ENCODE results near the gene CDH11.

The CDH11 gene

GRCh38 chr16:65124212-65124548 is 2.3 kb upstream of the CDH11 start:
- H3K4me1 ChIP-seq (ENCODE audit: control insufficient read depth, insufficient read depth, low read length): peaks cover 3% of the 10 kb centered on the region
- H3K36me3 ChIP-seq (ENCODE audit: control insufficient read depth, insufficient read depth, low read length): no peaks in the 10 kb centered on the region
- peaks cover 68% of the 10 kb centered on the region for H3K27me3 ChIP-seq (ENCODE audit: control insufficient read depth, insufficient read depth, low read length)
- no peak overlapping the region for H3K9ac ChIP-seq (ENCODE audit: low read depth, low read length)
- H3K9me3 ChIP-seq (ENCODE audit: control insufficient read depth, insufficient read depth, low read length): no peaks in the 10 kb centered on the region
- H3K4me3 ChIP-seq (ENCODE audit: low read depth, low read length): peak overlapping the region; percentile 81

DNA sequence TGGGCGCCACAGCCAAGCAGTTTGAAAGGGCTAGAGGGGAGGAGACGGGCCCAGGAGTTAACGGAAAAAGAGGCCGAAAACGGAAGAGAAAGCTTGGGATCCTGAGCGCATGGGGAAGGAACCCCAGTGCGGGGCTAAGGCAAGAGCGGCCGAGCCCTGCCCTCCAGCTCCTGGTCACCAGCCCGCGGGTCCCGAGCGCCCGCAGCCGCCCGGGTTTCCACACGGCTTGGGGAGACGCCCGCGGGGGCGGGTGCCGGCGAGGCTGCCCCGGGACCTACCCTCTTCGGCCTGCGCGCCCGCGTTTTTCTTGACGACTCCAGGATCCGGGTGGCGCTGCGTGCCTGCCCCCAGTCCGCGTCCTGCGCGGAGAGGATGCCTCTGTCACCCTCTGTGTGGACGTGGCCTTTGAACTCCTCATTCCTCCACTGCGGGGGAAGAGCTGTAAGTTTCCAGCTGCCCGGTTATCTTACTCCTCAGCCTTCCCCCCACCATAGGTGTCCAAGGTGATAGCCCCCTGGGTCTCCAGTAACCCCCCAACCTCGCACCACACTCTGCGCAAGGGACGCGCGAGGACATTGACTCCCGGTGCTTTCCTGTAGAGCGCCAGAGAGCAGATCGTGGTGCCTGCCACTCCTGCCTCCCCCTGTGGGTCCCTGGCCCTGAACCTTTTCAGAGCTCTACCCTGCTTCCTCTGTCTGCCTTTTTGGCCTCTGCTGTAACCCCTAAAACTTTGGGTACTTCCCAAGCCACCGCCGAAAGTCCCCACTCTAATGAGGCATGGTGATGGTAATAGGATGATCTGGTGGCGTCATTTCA is 1.7 kb upstream of the CDH11 start:
- Histone ChIP-seq H3K4me3 (ENCODE audit: low read depth, low read length) (peak overlapping the region; percentile 81), H3K9ac (ENCODE audit: low read depth, low read length) (peak overlapping the region; percentile 60), H3K4me1 (ENCODE audit: control insufficient read depth, insufficient read depth, low read length) (peaks cover 3% of the 10 kb centered on the region), H3K9me3 (ENCODE audit: control insufficient read depth, insufficient read depth, low read length) (no peaks in the 10 kb centered on the region), H3K36me3 (ENCODE audit: control insufficient read depth, insufficient read depth, low read length) (no peaks in the 10 kb centered on the region), H3K27me3 (ENCODE audit: control insufficient read depth, insufficient read depth, low read length) (peaks cover 74% of the 10 kb centered on the region)

DNA sequence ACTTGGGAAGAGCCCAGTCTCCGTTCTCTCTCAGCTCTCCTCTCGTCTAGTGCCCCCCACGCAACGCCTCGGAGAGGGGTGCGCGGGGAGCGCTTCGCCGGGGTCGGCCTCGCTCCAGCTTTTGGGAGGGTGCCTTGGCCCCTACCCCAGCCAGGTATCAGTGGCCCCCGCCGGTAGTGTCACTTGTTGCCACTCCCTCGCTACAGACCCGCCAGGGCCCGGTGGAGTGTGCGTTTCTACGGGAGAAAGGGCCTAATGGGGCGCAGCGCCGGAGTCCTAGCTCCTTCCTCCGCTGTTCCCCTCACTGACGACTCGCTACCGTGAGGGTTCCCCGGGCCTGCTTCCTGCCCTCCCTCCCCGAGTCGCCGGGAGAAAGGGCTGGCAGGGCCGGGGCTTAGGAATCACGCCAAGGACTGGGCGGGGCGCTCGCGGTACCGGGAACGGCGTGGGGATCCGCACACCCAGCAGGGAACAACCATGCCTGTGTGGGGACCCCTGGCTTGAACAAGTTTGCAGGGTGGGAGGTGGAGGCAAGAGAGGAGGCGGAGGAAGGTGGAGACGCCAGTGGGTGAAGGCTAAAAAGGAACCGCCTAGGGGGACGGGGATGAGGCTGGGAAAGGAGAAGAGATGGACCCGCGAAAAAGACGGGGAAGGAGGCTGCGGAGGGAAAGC is 997 bp upstream of the CDH11 start:
- Histone ChIP-seq H3K27me3 (ENCODE audit: control insufficient read depth, insufficient read depth, low read length) (peaks cover 76% of the 10 kb centered on the region), H3K9ac (ENCODE audit: low read depth, low read length) (peak overlapping the region; percentile 60), H3K9me3 (ENCODE audit: control insufficient read depth, insufficient read depth, low read length) (no peaks in the 10 kb centered on the region), H3K4me1 (ENCODE audit: control insufficient read depth, insufficient read depth, low read length) (peaks cover 4% of the 10 kb centered on the region), H3K36me3 (ENCODE audit: control insufficient read depth, insufficient read depth, low read length) (no peaks in the 10 kb centered on the region), H3K4me3 (ENCODE audit: low read depth, low read length) (peak overlapping the region; percentile 81)

- peaks cover 68% of the 10 kb centered on the region for H3K27me3 ChIP-seq (ENCODE audit: control insufficient read depth, insufficient read depth, low read length)
- H3K9me3 ChIP-seq (ENCODE audit: control insufficient read depth, insufficient read depth, low read length): no peaks in the 10 kb centered on the region
- H3K9ac ChIP-seq (ENCODE audit: low read depth, low read length): no peak overlapping the region
- H3K36me3 ChIP-seq (ENCODE audit: control insufficient read depth, insufficient read depth, low read length): no peaks in the 10 kb centered on the region
- peaks cover 8% of the 10 kb centered on the region for H3K4me1 ChIP-seq (ENCODE audit: control insufficient read depth, insufficient read depth, low read length)
- peak overlapping the region; percentile 71 for H3K4me3 ChIP-seq (ENCODE audit: low read depth, low read length)
Measured at GRCh38 chr16:65120831-65121721, 787 bp downstream of the CDH11 start.

DNA sequence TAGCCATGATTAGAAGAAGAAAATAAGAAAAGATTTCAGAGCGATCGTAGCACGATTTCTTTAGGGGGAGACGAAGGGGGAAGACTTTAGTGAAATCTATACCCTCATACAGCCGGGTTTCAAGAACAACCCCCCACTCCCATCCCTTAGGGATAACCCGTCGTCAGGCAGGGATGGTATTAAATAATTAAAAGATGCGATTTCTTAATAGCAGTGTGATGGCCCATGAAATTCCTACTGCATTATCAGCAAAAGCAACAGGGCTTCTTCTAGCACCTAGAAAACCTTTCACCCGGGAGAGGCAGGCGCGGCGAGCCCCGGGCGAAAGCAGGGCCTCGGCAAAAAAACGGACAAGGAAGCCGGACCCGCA is 1.4 kb downstream of the CDH11 start:
- H3K4me1 ChIP-seq (ENCODE audit: control insufficient read depth, insufficient read depth, low read length): peaks cover 8% of the 10 kb centered on the region
- H3K9ac ChIP-seq (ENCODE audit: low read depth, low read length): no peak overlapping the region
- H3K27me3 ChIP-seq (ENCODE audit: control insufficient read depth, insufficient read depth, low read length): peaks cover 62% of the 10 kb centered on the region
- H3K4me3 ChIP-seq (ENCODE audit: low read depth, low read length): peak overlapping the region; percentile 71
- H3K36me3 ChIP-seq (ENCODE audit: control insufficient read depth, insufficient read depth, low read length): no peaks in the 10 kb centered on the region
- H3K9me3 ChIP-seq (ENCODE audit: control insufficient read depth, insufficient read depth, low read length): no peaks in the 10 kb centered on the region

DNA sequence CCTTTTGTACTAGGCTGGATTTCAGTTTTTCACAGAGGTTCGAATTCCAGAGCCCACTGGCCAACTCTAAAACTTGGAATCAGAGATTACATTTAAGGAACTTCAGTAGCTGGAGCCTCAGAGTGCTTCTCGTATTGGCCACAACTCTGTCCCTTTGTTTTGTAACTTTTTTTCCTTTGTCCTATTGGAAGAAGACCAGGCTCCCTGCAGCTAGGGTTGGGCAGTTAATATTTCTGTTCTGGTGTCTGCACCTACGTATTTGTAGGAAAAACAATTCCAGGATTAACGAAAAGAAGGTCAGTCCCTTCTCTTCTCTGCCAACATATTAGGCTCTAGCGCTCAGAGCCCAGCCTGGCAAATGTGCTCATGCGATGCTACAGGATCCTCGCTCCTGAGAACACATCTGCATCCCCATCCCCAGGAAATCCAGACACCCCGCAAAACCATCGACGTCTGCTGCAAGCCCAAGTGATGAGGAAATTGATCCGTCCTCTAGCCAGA is 1.9 kb downstream of the CDH11 start:
- peak overlapping the region; percentile 71 for H3K4me3 ChIP-seq (ENCODE audit: low read depth, low read length)
- H3K27me3 ChIP-seq (ENCODE audit: control insufficient read depth, insufficient read depth, low read length): peaks cover 57% of the 10 kb centered on the region

DNA sequence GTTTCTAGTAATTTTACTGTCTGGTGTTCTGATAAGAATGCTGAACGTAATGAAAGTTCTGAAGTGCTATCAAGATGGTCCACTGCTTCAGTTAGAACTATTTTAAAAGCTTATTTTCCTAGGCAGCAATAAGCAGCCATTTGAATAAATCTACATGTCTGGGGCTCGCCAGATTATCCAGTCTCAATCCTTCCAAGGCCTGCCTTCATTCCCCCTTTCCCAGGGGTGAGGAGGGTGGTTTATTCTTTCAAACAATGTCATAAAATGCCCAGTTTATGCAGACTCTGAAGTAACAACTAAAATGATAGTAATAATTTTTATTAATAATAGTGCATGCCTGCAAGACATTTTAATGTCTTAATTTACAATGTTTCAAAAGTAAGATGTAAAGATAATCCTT is 2.4 kb downstream of the CDH11 start:
- no peak overlapping the region for H3K9ac ChIP-seq (ENCODE audit: low read depth, low read length)
- H3K4me1 ChIP-seq (ENCODE audit: control insufficient read depth, insufficient read depth, low read length): peaks cover 8% of the 10 kb centered on the region
- no peaks in the 10 kb centered on the region for H3K36me3 ChIP-seq (ENCODE audit: control insufficient read depth, insufficient read depth, low read length)
- no peaks in the 10 kb centered on the region for H3K9me3 ChIP-seq (ENCODE audit: control insufficient read depth, insufficient read depth, low read length)
- H3K4me3 ChIP-seq (ENCODE audit: low read depth, low read length): no peak overlapping the region
- H3K27me3 ChIP-seq (ENCODE audit: control insufficient read depth, insufficient read depth, low read length): peaks cover 52% of the 10 kb centered on the region

More for the DNA sequence above, 1.9 kb downstream of the CDH11 start:
- no peak overlapping the region for H3K9ac ChIP-seq (ENCODE audit: low read depth, low read length)
- peaks cover 8% of the 10 kb centered on the region for H3K4me1 ChIP-seq (ENCODE audit: control insufficient read depth, insufficient read depth, low read length)
- no peaks in the 10 kb centered on the region for H3K9me3 ChIP-seq (ENCODE audit: control insufficient read depth, insufficient read depth, low read length)
- H3K36me3 ChIP-seq (ENCODE audit: control insufficient read depth, insufficient read depth, low read length): no peaks in the 10 kb centered on the region

- no peak overlapping the region for H3K4me3 ChIP-seq (ENCODE audit: low read depth, low read length)
- H3K4me1 ChIP-seq (ENCODE audit: control insufficient read depth, insufficient read depth, low read length): peaks cover 8% of the 10 kb centered on the region
- no peaks in the 10 kb centered on the region for H3K36me3 ChIP-seq (ENCODE audit: control insufficient read depth, insufficient read depth, low read length)
- H3K27me3 ChIP-seq (ENCODE audit: control insufficient read depth, insufficient read depth, low read length): peaks cover 46% of the 10 kb centered on the region
- no peak overlapping the region for H3K9ac ChIP-seq (ENCODE audit: low read depth, low read length)
- no peaks in the 10 kb centered on the region for H3K9me3 ChIP-seq (ENCODE audit: control insufficient read depth, insufficient read depth, low read length)
Measured at GRCh38 chr16:65118871-65119270, 3.0 kb downstream of the CDH11 start.

- no peaks in the 10 kb centered on the region for H3K36me3 ChIP-seq (ENCODE audit: control insufficient read depth, insufficient read depth, low read length)
- H3K9ac ChIP-seq (ENCODE audit: low read depth, low read length): no peak overlapping the region
- peaks cover 37% of the 10 kb centered on the region for H3K27me3 ChIP-seq (ENCODE audit: control insufficient read depth, insufficient read depth, low read length)
- H3K9me3 ChIP-seq (ENCODE audit: control insufficient read depth, insufficient read depth, low read length): no peaks in the 10 kb centered on the region
- H3K4me3 ChIP-seq (ENCODE audit: low read depth, low read length): peak overlapping the region; percentile 27
- H3K4me1 ChIP-seq (ENCODE audit: control insufficient read depth, insufficient read depth, low read length): peaks cover 8% of the 10 kb centered on the region
Measured at GRCh38 chr16:65117811-65118448, 3.9 kb downstream of the CDH11 start.

- Histone ChIP-seq H3K27me3 (ENCODE audit: control insufficient read depth, insufficient read depth, low read length) (peaks cover 32% of the 10 kb centered on the region), H3K9me3 (ENCODE audit: control insufficient read depth, insufficient read depth, low read length) (no peaks in the 10 kb centered on the region), H3K4me3 (ENCODE audit: low read depth, low read length) (no peak overlapping the region), H3K4me1 (ENCODE audit: control insufficient read depth, insufficient read depth, low read length) (peaks cover 8% of the 10 kb centered on the region), H3K36me3 (ENCODE audit: control insufficient read depth, insufficient read depth, low read length) (no peaks in the 10 kb centered on the region), H3K9ac (ENCODE audit: low read depth, low read length) (no peak overlapping the region)
Measured at GRCh38 chr16:65116818-65117430, 4.9 kb downstream of the CDH11 start.

GRCh38 chr16:65116216-65116615 is 5.6 kb downstream of the CDH11 start:
- Histone ChIP-seq H3K9me3 (ENCODE audit: control insufficient read depth, insufficient read depth, low read length) (no peaks in the 10 kb centered on the region), H3K27me3 (ENCODE audit: control insufficient read depth, insufficient read depth, low read length) (peaks cover 29% of the 10 kb centered on the region), H3K4me3 (ENCODE audit: low read depth, low read length) (no peak overlapping the region), H3K4me1 (ENCODE audit: control insufficient read depth, insufficient read depth, low read length) (peaks cover 8% of the 10 kb centered on the region), H3K9ac (ENCODE audit: low read depth, low read length) (no peak overlapping the region), H3K36me3 (ENCODE audit: control insufficient read depth, insufficient read depth, low read length) (no peaks in the 10 kb centered on the region)

Measured in iPS-15b (cell line).